ENCODE results near the gene VWA8.
"Not testable (repeated sequence)": the region's sequence is repeated elsewhere in the genome, so short reads cannot be mapped to it uniquely, and the experiment has no call there.

Gene VWA8

DNA sequence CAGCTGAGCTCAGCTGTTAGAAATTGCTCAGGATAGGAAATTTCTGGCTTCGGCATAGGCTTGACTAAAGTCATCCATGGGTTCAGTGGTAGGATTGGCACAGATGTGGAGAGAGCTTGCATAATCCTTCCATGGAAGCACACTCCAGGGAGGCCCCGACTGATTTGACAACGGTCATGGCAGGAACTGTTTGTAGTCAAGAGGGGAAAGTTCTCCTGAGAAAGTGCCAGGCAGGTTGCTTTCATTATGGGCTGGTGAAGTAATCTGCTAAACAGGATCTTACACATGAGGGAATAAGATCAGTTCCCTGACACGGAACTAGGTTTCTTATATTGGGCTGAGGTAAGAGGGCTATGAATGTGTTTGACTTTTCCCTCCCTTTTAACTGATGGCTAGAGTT lies 383.5 kb downstream of the VWA8 start:
- DNase-seq = no peak

DNA sequence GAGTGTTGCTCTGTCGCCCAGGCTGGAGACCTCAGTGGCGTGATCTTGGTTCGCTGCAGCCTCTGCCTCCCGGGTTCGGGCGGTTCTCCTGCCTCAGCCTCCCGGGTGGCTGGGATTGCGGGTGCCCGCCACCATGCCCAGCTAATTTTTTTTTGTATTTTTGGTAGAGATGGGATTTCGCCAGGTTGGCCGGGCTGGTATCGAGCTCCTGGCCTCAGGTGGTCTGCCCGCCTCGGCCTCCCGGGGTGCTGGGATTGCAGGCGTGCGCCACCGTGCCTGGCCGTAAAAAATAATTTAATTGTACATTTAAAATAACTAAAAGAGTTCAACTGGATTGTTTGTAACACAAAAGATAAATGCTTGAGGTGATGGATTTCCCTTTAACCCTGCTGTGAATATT lies 387.3 kb downstream of the VWA8 start:
- DNase-seq = not testable (repeated sequence)

DNA sequence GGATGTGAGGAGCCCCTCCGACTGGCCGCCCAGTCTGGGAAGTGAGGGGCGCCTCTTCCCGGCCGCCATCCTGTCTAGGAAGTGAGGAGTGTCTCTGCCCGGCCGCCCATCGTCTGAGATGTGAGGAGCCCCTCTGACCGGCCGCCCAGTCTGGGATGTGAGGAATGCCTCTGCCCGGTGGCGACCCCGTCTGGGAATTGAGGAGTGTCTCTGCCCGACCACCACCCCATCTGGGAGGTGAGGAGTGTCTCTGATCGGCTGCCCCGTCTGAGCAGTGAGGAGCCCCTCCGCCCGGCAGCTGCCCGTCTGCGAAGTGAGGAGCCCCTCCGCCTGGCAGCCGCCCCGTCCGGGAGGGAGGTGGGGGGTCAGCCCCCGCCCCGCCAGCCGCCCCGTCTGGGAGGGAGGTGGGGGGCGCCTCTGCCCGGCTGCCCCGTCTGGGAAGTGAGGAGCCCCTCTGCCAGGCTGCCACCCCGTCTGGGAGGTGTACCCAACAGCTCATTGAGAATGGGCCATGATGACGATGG lies 389.0 kb downstream of the VWA8 start:
- DNase-seq = not testable (repeated sequence)

DNA sequence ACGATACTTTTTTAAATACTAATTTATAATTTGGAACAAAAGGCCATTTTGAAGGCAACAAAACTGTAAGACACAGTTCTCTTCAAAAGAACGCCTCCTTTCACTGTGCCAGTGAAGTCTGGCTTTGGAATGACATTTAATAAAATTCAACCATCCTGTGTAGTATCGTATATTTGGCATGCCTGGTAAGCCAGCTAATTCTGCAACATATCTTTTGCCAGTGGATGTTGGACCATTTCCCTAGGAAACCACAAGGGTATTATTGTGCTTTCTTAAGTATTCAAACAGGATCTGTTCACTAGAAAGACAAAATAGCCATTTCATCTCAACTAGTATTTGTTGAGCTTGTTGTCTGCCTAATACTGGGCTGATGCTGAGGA lies 391.9 kb downstream of the VWA8 start:
- DNase-seq = no peak

DNA sequence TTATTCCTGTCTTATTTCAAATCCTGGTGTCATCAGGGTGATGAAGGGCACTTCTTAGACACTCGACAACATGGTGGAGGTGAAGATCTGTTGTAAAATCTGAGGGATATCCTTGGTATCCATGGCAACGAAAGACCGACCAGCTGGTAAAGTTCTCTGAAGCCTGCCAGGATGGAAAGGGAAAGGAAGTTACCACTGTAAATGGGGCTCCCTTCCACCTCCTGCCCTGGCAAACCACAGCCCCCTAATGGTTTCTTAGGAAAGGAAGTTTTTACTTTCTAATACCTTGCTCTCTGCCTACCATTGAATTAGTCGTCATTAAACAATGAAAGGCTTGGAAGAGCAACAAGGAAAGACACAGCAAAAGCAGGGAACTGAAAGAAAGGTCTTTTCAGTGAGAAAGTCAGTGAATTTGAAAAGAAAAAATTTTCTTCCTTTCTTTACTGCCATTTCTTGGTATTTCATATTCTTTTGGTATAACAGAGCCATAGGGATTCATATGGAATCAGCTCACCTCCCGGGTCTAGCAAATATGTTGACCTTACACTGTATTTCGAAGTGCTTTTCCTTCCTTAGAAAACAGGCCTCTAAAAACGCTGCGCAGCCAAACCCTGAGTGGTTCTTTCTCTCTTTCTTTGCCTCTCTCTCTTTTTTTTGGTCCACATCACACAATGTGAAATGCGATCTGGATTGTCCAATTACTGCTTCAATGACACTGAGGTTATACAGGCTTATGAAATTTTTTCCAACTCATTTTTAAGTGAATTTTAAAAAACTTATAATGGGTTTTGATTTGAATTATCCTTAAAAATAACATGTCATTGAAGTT lies 392.6 kb downstream of the VWA8 start:
- DNase-seq = no peak

DNA sequence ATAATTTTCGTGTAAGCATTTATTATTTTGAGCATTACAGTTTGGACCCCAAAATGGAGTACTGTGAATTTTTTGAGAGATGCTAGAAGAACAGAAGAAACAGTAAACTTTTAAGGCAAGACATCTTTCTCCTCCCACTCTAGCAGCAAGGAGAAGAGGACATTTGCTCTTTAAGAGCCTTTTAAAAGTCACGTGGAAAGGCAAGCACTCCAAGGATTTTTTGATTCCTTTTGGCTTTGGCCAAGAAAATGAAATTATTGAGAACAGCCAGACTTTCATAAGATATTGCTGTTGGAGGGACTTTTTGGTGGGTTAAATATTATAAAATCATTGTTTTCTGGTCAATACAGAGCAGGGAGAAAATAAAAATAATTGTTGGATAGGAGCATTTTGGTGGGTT lies 393.5 kb downstream of the VWA8 start:
- no peak for DNase-seq

DNA sequence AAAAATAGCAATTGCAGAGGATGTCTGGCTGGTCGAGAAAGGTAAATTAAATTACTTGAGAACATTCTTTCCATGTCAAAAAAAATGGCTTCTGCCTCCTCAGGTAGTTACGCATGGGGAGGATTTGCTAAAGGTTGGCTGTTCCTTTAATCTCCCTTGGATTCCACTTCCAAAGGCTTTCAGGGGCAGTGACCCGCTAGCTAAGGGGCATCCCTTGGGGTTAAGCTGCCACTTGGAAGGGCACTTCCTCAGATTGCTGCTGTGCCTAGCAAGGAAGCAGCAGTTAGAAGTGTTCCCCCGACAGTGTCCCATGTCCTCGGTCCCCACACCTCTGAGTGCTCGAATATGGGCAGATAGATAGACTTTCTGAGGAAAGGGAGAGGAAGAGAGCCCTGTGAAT lies 395.1 kb downstream of the VWA8 start:
- DNase-seq = no peak

DNA sequence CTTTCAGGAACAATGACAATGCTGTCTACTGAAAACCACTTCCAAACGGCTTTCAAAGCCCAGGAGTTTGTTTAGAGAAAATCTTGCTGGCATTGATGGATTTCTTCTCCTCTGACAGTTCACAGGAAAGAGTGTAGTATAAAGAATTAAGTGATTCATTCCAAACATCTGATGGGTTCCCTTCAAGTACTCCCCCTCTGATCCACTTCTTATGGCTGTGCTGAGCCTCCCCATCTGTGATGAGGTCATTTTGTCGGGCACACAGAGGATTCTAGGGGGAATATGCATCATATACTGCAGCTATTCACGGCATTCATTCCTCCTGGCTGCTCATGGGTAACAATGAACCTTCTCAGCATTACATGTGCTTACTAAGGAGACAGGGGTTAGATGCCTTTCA lies 395.7 kb downstream of the VWA8 start:
- no peak for DNase-seq

DNA sequence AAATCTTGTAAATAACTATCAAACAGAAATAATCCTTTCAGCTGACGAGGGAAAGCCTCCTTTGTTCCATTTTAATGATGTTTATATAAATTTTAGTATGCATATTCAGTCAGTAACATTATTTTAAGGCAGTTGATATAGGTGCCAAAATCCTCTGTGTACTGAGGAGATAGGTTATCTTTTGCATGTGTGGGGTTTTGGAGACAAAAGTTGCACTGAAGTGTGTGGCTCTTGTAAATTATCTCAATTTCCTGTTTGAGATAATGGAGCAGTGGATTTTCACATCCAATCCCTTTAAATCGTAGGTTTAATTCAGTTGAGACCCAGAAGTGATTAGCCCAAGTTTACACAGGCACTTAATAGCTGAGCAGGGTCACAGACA lies 396.9 kb downstream of the VWA8 start:
- DNase-seq = no peak

DNA sequence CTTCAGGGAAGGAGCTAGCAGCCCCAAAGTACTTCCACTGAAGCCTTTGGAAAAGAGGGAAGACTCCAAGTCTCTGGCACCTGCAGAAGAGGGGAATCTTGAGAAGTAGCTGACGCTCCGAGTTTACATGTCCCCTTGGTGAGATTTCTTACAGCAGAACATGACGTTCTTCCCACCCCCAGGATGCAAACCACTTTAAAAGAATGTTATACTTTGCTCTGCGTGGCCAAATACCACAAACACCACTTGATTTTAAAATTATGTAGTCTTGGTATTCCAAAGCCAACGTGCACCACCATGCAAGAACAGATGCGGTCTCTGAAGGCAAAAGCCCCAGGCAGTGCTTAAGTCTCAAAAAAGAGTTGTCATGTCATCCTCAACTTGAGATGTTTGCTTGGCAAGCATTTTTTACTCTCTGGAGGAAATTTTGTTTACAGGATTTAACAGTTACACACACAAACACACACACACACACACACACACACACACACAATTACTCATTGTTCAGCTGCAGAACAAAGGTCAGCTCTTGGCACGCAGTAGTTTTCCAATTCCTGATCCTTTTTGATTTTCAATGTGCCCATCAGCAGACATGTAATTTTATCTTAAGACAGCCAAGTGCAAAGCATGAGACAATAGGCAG lies 397.4 kb downstream of the VWA8 start:
- no peak for DNase-seq

DNA sequence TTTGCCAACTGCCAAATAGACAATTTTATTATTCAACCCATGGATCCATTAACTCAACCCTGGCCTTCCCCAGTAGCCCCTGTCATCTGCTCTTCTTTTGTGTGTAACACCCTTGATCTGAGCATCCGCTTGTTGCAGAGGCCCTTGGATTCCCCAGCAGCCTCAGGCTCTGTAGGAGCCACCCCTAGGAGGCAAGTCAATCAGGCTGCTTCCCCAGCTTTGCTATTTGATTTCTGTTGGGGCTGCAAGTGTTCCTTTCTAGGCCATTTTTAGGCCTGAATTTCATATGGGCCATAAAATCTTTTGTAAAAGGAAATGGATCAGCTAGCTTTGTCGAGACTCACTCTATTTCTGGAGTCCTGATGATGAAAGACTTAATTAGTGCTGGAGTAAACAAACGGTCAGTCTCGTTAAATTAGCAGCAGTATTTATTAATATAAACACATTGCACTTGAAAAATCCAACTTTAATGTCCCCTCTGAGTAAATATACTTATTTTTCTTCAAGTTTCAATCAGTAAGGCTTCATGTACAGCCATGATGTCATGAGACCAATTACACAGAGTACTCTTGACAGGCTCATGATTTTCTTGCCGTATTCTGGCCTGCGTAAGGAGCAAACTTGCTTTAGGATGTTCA lies 398.2 kb downstream of the VWA8 start:
- no peak for DNase-seq

DNA sequence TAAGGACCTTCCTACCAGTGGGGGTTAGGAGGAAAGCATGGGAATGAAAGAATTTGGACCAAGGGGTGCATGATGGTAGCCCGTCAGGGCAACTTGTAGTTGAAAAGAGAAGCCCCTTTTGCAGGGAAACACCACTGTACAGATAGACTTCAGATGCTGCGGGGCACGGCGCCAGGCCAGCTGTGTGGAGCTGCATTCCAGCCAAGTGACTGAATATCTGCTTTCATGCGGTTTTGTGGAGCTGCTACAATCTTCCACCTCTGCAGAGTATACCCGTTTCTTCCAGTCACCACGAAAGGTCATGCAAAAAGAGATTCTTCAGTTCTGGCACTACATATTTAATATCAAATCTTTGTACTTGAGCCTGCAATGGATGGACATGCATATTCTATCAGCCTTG lies 398.8 kb downstream of the VWA8 start:
- no peak for DNase-seq

DNA sequence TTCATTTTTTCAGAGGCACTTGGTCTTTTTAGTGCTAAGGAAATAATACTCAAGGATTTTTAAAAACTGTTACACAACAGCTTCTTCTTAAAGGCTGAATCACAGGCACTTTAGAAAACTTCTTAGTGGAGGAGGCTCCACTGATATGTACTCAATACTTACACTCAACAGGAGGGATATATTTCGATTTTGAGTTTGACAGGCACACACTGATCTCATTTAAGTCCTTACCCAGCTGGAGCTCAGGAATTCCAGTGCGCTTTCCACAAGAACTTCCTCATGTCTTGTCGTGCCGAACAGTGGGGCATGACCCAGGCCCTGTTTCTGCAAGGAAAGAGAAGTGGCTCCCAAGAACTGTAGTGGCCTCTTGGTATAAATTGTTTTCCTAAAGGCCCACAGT lies 399.7 kb downstream of the VWA8 start:
- no peak for DNase-seq

DNA sequence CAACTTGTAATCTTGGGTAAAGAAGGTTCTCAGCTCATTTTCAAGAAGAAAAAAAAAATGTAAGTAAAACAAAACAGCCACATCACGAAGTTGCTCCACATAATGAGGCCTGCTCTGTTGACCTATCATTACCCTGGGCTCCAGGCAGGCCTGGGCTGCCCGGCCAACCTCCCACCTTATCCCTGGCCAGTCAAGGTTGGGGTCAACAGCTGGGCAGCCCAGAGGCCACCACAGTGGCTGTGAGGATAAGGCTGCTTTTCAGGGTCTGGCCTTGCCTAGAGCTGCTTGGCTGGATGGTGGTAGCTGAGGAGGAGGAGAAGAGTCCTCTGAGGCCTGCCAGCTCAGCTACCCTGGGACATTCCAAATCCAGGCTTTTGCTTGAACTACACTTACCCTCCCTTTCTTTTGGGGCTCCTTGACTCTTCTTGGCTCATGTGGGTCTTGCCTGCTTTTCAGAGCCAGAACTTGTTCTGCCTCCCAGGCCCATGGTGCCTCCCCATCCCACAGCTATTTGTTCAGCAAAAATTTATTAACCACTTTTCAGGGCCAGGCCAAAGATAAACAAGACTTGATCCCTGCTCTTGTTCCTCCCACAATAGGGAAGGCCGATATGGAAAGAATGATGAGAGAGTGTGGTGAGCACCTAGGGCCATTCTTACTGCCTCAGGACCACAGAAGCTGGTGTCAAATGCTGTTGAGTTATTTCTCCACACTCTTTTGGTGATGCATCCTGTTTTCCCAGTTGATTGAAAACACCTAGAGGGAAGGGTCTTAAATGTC lies 401.9 kb downstream of the VWA8 start:
- DNase-seq = no peak

DNA sequence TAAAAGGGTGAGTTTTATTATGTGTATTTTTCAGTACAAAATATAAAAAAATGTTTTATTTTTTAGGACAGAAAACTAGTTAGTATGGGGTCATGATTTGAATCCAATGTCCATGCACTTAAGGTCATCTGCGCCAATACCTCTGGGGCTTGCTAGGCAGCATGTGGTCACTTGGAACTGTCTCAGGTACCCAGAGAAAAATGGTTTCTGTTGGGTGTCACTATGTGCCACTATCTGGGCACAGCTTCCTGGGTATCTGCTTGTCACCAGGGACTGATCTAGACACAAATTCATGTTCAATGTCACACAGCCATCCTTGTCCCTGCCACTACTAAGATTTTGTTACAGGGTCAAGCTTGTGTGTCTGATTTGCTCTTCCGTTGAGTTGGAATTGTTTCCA lies 403.2 kb downstream of the VWA8 start:
- DNase-seq = no peak

DNA sequence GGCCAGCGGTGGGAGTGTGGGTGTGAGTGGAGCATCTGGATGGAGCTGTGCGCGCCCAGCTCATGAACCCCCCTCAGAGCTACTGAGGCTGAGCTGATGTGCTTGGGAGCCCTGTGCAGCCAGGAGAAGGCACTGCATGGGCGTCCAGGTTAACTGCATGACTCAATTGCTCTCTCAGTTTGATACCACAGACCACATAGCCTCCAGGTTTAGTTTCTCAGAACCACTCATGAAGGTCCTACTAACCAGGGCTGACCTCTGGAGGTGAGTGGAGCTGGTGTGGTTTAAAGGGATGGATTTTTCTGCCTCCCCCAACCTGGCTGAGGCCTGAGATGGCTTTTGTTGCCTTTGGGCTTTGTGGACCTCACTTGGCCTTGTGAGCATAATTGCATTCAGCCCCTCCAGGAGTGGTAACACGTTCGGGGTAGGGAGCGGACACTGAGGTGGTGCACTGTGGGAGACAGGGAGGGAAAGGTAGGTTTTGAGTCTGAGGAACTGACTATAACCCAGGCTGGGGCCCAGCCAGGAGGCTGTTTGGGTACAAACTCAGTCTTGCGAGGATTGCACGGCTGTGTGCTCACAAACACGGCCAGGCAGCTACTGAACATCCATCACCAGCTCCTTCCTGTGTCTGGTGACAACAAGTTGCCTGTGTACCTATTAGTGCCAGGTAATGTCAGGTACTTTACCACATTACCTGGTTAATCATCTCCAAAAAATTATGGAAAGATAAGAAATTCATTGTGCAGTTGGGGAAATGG lies 406.1 kb downstream of the VWA8 start:
- no peak for DNase-seq

DNA sequence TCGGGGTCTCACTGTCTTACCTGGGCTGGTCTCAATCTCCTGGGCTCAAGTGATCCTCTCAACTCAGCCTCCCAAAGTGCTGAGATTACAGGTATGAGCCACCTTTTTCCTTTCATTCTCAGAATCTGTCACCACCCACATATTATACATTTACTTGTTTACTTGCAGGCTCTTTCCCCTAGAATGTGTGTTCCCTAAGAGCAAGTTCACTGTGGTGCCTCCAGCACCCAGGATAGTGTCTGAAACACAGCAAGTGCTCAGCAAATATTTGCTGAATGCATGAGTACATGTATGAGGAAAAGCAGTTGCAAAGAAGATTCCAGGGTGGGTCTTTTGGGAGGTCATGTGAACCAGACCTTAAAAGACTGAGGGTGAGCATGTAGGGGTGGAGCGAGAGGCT lies 406.7 kb downstream of the VWA8 start:
- DNase-seq = no peak

DNA sequence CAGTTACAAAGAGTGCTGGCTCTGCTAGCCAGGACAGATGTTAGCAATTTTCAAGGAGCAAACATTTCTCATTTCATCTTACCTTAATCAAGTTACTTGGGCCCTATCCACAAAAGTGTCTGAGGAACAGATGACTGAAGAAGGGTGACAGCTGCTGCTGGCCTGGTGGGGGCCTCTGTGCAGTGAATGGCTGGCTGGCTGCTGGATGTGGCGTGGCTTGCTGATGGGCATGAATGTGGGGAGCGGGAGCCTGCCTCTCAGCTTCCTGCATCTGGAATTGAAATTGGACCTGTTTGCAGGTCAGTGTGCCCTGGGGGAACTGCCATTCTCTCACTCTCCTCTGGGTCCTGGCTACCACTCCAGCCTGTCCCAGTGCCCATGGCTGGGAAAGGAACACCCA lies 408.9 kb downstream of the VWA8 start:
- DNase-seq = no peak

DNA sequence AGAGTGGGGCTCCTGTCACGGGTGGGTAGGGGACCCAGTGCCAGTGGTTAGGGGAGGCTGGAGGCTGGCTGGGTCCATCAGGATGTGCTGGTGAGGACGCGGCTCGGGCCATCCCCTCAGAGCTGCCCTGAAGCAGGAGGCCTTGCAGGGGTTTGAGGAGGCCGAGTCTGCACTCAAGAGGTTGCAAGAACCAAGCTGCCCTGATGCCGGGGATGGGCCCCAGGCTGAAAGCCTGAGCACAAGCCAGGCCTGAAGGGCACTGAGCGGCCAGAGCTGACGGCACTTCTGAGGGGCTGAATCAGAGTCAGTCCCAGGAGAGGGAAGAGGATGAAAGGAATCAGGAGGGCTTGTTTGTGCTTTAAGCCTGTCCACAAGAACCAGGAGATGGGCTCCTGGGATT lies 410.6 kb downstream of the VWA8 start:
- DNase-seq = no peak

DNA sequence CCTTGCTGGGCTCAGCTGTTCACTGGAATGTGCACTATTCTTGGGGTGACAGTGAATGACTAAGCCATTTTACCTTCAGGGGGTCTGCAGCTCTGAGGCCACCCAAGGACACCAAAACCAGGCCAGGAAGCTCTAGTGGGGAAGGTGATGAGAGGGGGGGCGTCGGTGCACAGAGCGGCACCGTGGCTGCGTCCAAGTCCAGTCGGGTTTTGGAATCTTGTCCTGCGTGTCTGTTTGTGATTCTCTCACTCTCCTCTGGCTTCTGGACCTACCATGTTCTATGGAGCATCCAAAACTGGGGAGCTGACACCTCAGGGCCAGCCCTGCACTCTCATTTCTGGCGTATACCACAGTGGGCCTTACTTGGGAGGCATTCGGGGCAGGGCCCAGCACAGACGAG lies 411.4 kb downstream of the VWA8 start:
- no peak for DNase-seq

DNA sequence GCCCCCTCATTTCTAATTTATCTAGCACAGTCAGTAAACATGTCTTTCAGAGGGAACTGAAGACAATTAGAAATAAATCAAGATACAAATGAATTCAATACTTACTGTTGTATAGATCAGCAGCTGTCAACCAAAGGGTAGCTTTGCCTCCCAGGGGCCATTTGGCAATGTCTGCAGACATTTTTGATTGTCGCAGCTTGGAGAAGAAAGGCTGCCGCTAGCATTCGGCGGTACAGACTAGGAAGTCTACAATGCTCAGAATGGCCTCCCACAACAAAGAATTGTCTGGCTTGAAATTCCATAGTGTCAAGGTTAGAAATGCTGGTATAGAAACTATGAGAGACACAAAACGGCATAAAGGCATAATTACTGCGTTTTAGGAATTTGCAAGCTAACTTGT lies 412.0 kb downstream of the VWA8 start:
- DNase-seq = no peak

DNA sequence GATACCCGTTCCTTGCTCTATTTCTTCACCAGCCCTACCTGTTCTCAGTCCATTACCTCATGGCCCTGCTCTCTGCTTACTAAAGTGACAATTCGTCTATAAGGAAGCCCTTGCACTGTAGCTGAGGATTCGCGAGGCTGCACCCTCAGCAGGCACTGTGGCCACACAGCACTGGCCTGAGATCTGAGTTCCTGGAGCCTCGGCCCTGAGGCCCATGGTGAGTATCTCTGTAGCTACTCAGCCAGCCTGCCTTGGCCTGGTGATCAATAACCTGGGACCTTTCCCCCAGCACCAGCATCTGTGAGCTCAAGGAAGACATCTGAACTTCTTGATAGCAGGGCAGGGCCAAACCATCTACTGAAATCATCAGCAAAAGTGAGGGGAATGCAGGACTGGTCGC lies 412.9 kb downstream of the VWA8 start:
- no peak for DNase-seq

All from DMS 273 treated with DMSO at 0.1 percent for 48 hours (cell line).